Posterior vena cava (tissue), 2 donors: ENCODE data around the gene B3GAT1. TPM values are rescaled to one million over a fixed set of nuclear protein-coding genes. Genes with fewer than 3 reads are reported as not detected.

Experiments used
- DNase-seq: peaks from one replicate; pipeline ENCODE4 v3.0.0-alpha.2; 2020; ENCODE audit warnings: low spot score
- intact Hi-C, 2 donors: fragments of 100-400 bp; cut with DNase I; formaldehyde crosslinking; loops; one replicate each; pipeline versions ENCODE4 v1.14.1 to v1.14.2; 2022 to 2023
- total RNA-seq, 2 donors: library from RNA; stranded (reverse); fragmentation: NEBNext Ultra II Directional; extraction: Animal tissue kit (Norgen Biotek cat#: 25700); gene quantifications; one replicate each; pipeline ENCODE4 v1.2.1, GENCODE V29; 2021
- donor health status: DM: yes; HTN: yes; CAD: no.
- donor health status: DM: yes; HTN: yes; CAD: no.

Gene B3GAT1
- total RNA-seq, 2 donors from 2014 or later = 0.28 TPM; not detected in 1

DNA sequence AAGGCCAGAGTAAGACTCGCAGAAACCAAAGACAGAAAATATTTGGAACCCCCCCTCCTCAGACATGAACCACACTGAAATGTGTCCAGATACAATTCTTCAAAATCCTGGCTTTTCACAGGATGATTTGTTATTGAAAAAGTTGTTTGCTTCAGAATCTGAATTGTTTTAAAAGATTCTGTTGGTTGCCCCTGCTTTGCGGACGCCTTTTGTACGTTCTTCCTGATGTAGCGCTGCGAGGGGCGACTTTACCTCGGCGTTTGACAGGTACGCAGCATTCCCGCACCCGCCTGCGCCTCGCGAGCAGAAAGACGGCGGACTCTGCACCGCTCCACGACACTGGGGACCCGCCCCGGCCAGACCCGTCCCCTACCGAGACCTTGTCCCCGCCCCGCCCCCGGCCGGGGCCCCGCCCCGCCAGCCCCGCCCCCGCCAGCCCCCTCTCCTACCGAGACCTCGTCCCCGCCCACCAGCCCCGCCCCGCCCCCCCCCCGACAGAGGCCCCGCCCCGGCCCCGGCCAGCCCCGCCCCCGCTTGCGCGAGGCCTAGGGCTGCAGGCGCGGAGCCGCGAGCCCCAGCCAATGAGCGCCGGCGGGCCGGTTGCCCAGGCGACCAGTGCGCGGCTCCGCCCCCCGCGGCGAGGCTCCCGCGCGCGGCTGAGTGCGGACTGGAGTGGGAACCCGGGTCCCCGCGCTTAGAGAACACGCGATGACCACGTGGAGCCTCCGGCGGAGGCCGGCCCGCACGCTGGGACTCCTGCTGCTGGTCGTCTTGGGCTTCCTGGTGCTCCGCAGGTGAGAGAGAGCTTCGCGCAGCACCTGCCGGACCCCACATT is 80.5 kb downstream of the B3GAT1 start, which contains the start of gene GLB1L2:
Gene GLB1L2, plus strand, starts transcription at position 635 of the 835 bp plus-strand sequence. Its CDS starts 74 bp downstream, at position 709.
- DNase-seq = peak; percentile 88
- intact Hi-C loops = no loop called here

DNA sequence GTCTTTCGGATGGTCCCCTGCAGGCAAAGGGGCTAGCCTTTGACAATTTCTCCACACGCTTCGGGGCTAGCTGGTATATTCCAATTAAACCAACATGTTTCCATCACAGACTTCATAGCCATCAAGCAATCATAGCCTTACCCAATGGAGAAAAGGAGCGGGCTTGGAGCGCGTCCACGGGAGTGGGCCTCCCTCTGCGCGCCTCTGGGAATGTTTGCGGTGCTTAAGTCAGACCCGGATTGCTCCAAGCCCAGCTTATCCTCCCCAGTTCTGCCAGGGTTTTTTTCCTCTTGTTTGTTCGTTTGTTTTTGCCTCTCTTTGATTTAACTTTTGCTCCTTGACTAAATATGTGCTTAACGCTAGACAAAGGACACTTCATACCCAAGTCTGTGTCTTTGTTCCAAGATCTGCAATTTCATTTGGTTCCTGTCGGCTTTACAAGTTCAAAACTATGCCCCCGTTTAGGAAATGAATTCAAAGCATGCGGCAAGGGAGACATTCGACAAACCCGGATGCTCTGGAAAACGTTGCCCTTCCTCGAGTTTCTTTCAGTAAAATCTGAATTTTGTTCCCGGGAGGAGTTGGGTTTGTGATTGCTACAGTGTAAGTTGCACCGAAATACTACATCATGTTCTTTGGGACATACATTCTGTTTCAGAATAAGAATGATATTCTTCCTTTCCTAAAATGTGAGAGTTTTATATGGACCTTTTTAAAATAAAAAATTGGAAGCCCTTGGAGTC is 81.3 kb downstream of the B3GAT1 start:
- intact Hi-C loops = no loop called here
- DNase-seq = no peak

Other genes with a start within 250 kb of the B3GAT1 start
- gene NCAPD3, start 188.3 kb downstream of the B3GAT1 start, total RNA-seq = 10 to 100 TPM; 12.6 to 15.2 TPM
- 10 to 100 TPM; 30.7 to 34.1 TPM for gene VPS26B, start 187.6 kb downstream of the B3GAT1 start, total RNA-seq
- gene THYN1, start 158.9 kb downstream of the B3GAT1 start, total RNA-seq = 10 to 100 TPM; 21.0 to 37.3 TPM
- gene ACAD8, start 158.7 kb downstream of the B3GAT1 start, total RNA-seq = 10 to 100 TPM; 12.9 to 16.9 TPM
- gene GLB1L3, start 135.9 kb downstream of the B3GAT1 start, total RNA-seq = not detected
- gene GLB1L2, start 80.3 kb downstream of the B3GAT1 start, total RNA-seq = 1 to 10 TPM; 2.8 to 4.0 TPM